Esophagus (tissue), 2 donors: ENCODE results near the gene NUDCD2. TPM values are rescaled to one million over a fixed set of nuclear protein-coding genes. Genes with fewer than 3 reads are reported as not detected.

Experiments used
- H3K27ac ChIP-seq, 2 donors: one replicate each; pipeline ENCODE4 v1.5.1; 2013; ENCODE audit warnings: low read depth in 2 of 2, mild to moderate bottlenecking in 2 of 2, inconsistent platforms in 1 of 2, low read length in 1 of 2, moderate library complexity in 1 of 2
- H3K27me3 ChIP-seq, 2 donors: one replicate each; pipeline ENCODE4 v1.6.1; 2013; ENCODE audit warnings: low read length in 2 of 2, control low read depth in 1 of 2, mild to moderate bottlenecking in 1 of 2; ENCODE audit not compliant: insufficient read depth in 2 of 2, control insufficient read depth in 1 of 2
- H3K36me3 ChIP-seq, 2 donors: one replicate each; pipeline ENCODE4 v1.6.1; 2013; ENCODE audit warnings: low read length in 1 of 2; ENCODE audit not compliant: control insufficient read depth in 2 of 2, insufficient read depth in 2 of 2
- H3K4me1 ChIP-seq, 2 donors: one replicate each; pipeline ENCODE4 v1.6.1; 2013; ENCODE audit warnings: low read length in 1 of 2; ENCODE audit not compliant: control insufficient read depth in 2 of 2, insufficient read depth in 2 of 2
- H3K4me3 ChIP-seq, 2 donors: one replicate each; pipeline ENCODE4 v1.5.1; 2013; ENCODE audit warnings: low read length in 2 of 2, mild to moderate bottlenecking in 2 of 2, low read depth in 1 of 2, moderate library complexity in 1 of 2
- H3K9me3 ChIP-seq, 2 donors: one replicate each; pipeline ENCODE4 v1.6.1; 2013; ENCODE audit warnings: mild to moderate bottlenecking in 2 of 2, low read depth in 1 of 2, low read length in 1 of 2, moderate library complexity in 1 of 2; ENCODE audit not compliant: control insufficient read depth in 2 of 2, insufficient read depth in 1 of 2
- WGBS, 2 donors: extraction: QIAGEN DNeasy Blood & Tissue Kit; methylation state at CpG; one replicate each; pipeline ENCODE4 v1.1.7; 2013; 5-methylcytosine and 5-hydroxymethylcytosine counted together
- polyA plus RNA-seq, 2 donors: library from polyadenylated mRNA; stranded (reverse); fragments of 200-250 nt; gene quantifications; one replicate each; pipeline ENCODE4 v1.2.3, GENCODE V29; 2013
- donor health status: healthy with polysubstance abuse.
- donor health status: Bipolar disorder and iron deficiency.

NUDCD2 gene
- polyA plus RNA-seq, 2 donors = 4.8 to 5.4 TPM

DNA sequence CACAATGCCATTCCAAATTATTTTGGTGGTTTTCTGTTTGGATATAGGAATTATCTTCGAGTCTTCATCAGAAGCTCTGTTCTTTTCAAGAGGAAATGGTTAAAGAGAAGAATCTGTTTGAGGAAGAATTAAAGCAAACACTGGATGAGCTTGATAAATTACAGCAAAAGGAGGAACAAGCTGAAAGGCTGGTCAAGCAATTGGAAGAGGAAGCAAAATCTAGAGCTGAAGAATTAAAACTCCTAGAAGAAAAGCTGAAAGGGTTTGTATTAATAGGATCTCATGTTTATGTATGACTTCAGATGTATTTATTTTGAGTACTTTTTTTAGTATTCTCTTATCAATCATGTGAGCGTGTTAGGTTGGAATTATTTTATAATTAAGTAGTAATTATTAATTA lies 15.5 kb upstream of the NUDCD2 start:
- no peaks in the 10 kb centered on the region for H3K36me3 ChIP-seq
- no peak overlapping the region for H3K27ac ChIP-seq
- H3K4me3 ChIP-seq = no peak overlapping the region
- no peaks in the 10 kb centered on the region for H3K27me3 ChIP-seq
- no peaks in the 10 kb centered on the region for H3K4me1 ChIP-seq
- 82 to 88% methylated on average over 2 of the region's 2 CpGs for WGBS, 2 donors
- no peaks in the 10 kb centered on the region for H3K9me3 ChIP-seq

DNA sequence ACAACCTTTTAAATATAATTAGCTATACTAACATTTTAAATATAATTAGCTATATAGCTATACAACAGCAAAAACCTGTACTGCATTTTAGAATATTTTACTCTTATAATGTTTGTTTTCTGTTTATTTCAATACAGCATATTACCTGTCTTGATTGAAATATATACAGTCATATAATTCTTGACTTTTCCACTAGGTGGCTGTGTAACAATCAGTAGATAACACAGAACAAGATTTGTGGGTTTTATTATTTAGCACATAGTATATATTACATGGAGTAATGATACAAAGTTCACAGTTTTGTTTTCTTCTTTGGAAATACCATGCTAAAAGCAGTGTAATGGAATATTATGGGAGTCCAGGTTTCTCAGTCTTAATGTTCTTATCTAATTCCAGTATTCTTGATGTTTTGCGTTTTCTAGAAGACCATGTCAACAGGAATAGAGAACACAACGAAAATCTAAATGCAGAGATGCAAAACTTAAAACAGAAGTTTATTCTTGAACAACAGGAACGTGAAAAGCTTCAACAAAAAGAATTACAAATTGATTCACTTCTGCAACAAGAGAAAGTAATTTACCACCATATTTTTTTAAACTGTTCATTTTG lies 13.8 kb upstream of the NUDCD2 start:
- no peak overlapping the region for H3K4me3 ChIP-seq
- H3K4me1 ChIP-seq = no peaks in the 10 kb centered on the region
- 92 to 98% methylated on average over 3 of the region's 3 CpGs for WGBS, 2 donors
- no peaks in the 10 kb centered on the region for H3K9me3 ChIP-seq
- no peaks in the 10 kb centered on the region for H3K27me3 ChIP-seq
- no peaks in the 10 kb centered on the region for H3K36me3 ChIP-seq
- H3K27ac ChIP-seq = no peak overlapping the region

DNA sequence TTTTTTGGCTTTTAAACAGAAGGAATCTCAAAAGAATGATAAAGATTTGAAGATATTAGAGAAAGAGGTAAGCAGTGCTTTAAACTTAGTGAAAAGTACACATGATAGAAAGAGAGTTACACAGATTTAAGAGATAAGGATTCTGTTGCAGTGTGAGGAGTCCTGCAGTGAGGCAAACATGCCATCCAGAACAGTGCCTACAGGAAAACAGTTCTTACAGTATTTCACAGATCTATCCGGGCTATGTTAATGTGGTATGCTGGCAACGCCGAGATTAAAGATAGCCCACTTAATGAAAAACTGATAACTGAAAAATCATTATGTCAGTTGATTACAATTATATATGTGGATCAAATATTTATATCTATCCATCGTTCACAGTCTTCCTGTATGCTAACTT lies 7.8 kb upstream of the NUDCD2 start:
- 82 to 85% methylated on average over 4 of the region's 4 CpGs for WGBS, 2 donors
- H3K27ac ChIP-seq = no peak overlapping the region
- no peaks in the 10 kb centered on the region for H3K36me3 ChIP-seq
- H3K4me3 ChIP-seq = no peak overlapping the region
- no peaks in the 10 kb centered on the region for H3K9me3 ChIP-seq
- H3K4me1 ChIP-seq = no peaks in the 10 kb centered on the region
- no peaks in the 10 kb centered on the region for H3K27me3 ChIP-seq

DNA sequence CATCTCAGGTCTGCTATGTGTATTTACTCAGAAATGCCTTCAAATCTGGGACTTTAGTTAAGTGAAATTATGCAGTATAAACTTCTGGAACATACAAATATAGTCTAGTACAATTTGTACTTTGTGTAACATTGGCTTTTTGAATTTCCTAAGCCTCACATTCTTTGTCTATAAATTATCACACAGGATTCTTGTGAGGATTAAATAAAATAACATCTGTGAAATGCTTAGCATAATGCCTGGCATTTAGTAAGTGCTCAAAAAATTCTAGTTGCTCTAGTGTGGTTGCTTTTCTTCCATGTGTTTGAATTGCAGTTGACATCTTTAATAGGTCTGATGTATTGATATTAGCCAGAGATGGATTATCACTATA lies 3.1 kb upstream of the NUDCD2 start:
- H3K4me3 ChIP-seq = no peak overlapping the region
- no peak overlapping the region for H3K27ac ChIP-seq
- no peaks in the 10 kb centered on the region for H3K36me3 ChIP-seq
- H3K27me3 ChIP-seq = no peaks in the 10 kb centered on the region
- H3K9me3 ChIP-seq = no peaks in the 10 kb centered on the region
- no peaks in the 10 kb centered on the region for H3K4me1 ChIP-seq

DNA sequence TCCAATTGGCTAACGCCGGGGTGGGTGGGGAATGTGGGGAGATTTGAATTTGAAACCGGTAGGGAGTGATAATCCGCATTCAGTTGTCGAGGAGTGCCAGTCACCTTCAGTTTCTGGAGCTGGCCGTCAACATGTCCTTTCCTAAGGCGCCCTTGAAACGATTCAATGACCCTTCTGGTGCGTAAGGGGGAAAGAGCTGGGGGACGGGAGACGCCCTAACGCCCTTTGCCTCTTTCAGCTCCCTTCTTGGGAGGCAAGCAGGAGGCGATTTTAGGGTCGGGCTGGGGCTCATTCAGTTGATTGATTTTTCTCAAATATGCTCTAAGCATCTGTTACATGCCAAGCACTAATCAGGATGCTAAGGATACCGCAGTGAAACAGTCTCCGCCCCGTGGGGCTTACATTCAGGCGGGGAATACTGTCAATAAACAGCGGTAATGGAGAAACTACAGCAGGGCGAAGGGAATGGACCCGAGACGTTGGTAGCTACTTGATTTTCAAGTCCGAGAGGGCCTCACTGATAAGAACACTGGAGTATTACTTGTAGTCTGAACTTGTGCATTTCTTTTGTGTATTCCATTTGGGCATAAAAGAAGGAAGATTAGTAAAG lies 765 bp upstream of the NUDCD2 start, which contains the start of gene HMMR:
HMMR (plus strand) TSS at position 71 of the 610 bp plus-strand sequence; CDS start at position 132, 61 bp downstream.
- no peaks in the 10 kb centered on the region for H3K36me3 ChIP-seq
- 0% methylated on average over 23 of the region's 23 CpGs for WGBS, 2 donors
- no peaks in the 10 kb centered on the region for H3K4me1 ChIP-seq
- H3K9me3 ChIP-seq = no peaks in the 10 kb centered on the region
- peak within 1 kb of the TSS; percentile 97 to 99 for H3K27ac ChIP-seq
- H3K4me3 ChIP-seq = peak within 1 kb of the TSS; percentile 87 to 92
- H3K27me3 ChIP-seq = no peaks in the 10 kb centered on the region

DNA sequence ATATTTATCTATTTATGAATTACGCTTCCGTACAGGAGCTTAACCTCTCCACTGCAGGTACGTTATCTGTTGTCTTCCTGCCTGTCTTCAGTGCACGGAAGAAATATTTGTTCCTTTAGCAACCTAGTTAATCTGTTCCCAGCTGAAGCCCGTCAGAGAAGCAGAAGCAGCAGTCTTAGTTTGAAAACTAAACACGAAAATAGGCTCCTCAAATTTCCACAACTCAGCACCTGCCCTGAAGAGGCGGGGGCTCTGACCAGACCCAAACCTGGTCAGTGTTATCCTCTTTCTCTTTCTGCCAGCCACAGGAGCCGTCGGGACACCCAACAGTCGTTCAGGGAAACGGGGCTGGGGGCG lies 462 bp downstream of the NUDCD2 start:
- H3K36me3 ChIP-seq = peaks cover 0 to 4% of the 10 kb centered on the region in 2 donors
- no peaks in the 10 kb centered on the region for H3K4me1 ChIP-seq
- WGBS, 2 donors = 0% methylated on average over 12 of the region's 12 CpGs
- peak overlapping the region; percentile 87 to 92 for H3K4me3 ChIP-seq
- no peaks in the 10 kb centered on the region for H3K27me3 ChIP-seq
- peak overlapping the region; percentile 97 to 99 for H3K27ac ChIP-seq
- no peaks in the 10 kb centered on the region for H3K9me3 ChIP-seq

DNA sequence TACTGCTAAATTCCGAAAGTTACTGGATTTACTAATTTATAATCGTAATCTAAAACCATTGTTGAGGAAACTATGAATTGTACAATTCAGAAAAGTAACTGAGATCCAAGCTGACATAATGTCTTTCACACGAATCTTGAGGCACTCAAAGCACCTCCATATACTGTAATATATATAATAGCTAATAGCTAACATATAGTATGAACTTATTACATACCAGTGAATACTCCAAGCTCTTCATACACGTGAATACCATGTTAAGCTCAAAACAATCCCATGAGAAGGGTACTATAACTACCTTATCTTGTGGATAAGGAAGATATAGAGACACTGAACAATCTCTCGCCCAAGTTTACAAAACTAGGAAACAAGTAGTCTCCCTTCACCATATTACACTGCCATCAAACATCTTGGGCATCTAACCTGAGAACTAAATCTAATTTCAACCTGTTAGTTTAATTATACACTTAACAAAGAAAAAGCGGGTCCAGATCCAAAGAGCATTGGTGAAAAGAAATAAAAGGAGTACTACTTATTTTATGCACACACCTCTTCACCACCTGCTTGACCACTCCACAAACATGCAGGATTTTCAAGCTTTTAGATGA lies 1.0 kb downstream of the NUDCD2 start:
- H3K27me3 ChIP-seq = no peaks in the 10 kb centered on the region
- H3K27ac ChIP-seq = peak overlapping the region in 1 of 2 donors; percentile 97
- WGBS, 2 donors = 30 to 32% methylated on average over 6 of the region's 6 CpGs
- H3K4me3 ChIP-seq = peak overlapping the region; percentile 87 to 92
- H3K9me3 ChIP-seq = no peaks in the 10 kb centered on the region
- H3K4me1 ChIP-seq = no peaks in the 10 kb centered on the region
- H3K36me3 ChIP-seq = peaks cover 0 to 4% of the 10 kb centered on the region in 2 donors

DNA sequence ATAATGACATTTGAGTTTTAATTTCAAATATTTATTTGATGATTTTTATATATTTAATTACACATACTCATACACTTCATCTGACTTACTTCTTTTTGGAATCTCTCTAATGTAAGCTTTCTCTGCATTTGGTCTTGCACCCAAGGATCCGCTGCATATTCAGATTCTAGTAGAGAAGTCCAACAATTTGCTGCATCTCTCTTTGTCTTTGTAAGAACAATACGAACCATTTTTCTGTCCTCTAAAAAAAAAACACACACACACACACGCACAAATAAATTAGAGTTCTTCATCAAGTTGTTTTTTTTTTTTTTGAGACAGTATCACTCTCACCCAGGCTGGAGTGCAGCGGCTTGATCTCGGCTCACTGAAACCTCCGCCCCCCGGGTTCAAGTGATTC lies 3.1 kb downstream of the NUDCD2 start:
- Histone ChIP-seq H3K4me3 (no peak overlapping the region), H3K27me3 (no peaks in the 10 kb centered on the region), H3K4me1 (no peaks in the 10 kb centered on the region), H3K9me3 (no peaks in the 10 kb centered on the region), H3K36me3 (peaks cover 0 to 4% of the 10 kb centered on the region in 2 donors), H3K27ac (no peak overlapping the region)
- WGBS, 2 donors = 93 to 95% methylated on average over 7 of the region's 7 CpGs

DNA sequence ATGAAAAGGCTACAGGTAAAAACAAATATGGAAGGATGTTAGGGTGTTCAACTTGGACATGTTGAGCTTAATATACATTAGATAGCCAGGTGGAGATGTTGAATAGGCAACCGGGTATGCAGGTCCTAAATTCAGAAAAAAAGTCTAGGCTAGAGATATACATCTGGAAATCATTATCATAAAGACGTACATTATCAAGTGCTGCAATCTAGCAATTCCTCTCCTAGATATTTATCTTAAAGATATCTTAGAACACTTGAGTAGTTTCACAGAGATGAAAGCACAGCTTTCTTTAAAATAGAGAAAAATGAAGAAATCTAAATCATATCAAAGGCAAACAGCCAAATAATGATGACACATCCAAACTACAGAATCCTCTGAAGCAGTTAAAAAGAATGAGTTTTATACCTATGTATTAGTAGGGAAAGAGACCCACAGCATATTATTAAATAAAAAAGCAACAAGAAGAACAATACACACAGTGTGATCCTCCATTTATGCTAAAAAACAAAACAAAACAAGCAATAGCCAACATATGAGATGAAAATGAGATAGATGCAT lies 3.8 kb downstream of the NUDCD2 start:
- H3K36me3 ChIP-seq = peaks cover 0 to 4% of the 10 kb centered on the region in 2 donors

More for the DNA sequence above, 3.8 kb downstream of the NUDCD2 start:
- no peak overlapping the region for H3K27ac ChIP-seq
- WGBS, 2 donors = 87 to 88% methylated on average over 2 of the region's 2 CpGs
- H3K4me1 ChIP-seq = no peaks in the 10 kb centered on the region
- no peak overlapping the region for H3K4me3 ChIP-seq
- no peaks in the 10 kb centered on the region for H3K9me3 ChIP-seq
- H3K27me3 ChIP-seq = no peaks in the 10 kb centered on the region
